ENCODE results near the gene SH3BP4. TPM values are rescaled to one million over a fixed set of nuclear protein-coding genes. Genes with fewer than 3 reads are reported as not detected.

Gene SH3BP4
- total RNA-seq, 1 donor from 2014 or later: 37.1 TPM

GRCh38 chr2:235102896-235103295 is 151.1 kb downstream of the SH3BP4 start:
- Mint-ChIP-seq H3K36me3 (ENCODE audit: low read depth) (no peaks in the 10 kb centered on the region), H3K27ac (ENCODE audit: unreplicated experiment) (no peak overlapping the region), H3K4me1 (peaks cover 28% of the 10 kb centered on the region), H3K27me3 (ENCODE audit: low read depth) (no peaks in the 10 kb centered on the region), H3K9me3 (no peaks in the 10 kb centered on the region), H3K4me3 (no peak overlapping the region)
- no peak for TF ChIP-seq CTCF (conservative IDR thresholded peaks at IDR 0.05)
- no peak for DNase-seq (ENCODE audit: low read depth, low spot score)

All from neural crest cell (in vitro differentiated cells).